IMR-90 (cell line): ENCODE data around the gene XIAP. TPM values are rescaled to one million over a fixed set of nuclear protein-coding genes. Genes with fewer than 3 reads are reported as not detected.

Experiments
- ATAC-seq: fragments of 200-7000 bp; cut with Tn5 transposase; 2 replicates; pipeline ENCODE4 v1.9.1; 2020; ENCODE audit warnings: low read depth, mild to moderate bottlenecking, moderate library complexity
- BruUV-seq: library from RNA; stranded (reverse); fragments of 400-500 nt; replicated peaks from 2 replicates; lab custom pipeline; 2021; lab: Mats Ljungman, UMichigan
- CTCF ChIA-PET: fragments of 300-600 bp; formaldehyde crosslinking; extraction: SDS; loops from one replicate; lab custom pipeline; 2021; ENCODE audit warnings: antibody characterized with exemption; lab: Yijun Ruan, JAX
- POLR2A ChIA-PET: fragments of 300-600 bp; sonication (Branson Sonifier 250); formaldehyde crosslinking; loops from one replicate; lab custom pipeline; 2022; ENCODE audit warnings: antibody characterized with exemption; ENCODE audit not compliant: unreplicated experiment; lab: Charles Lee
- DNase-seq: peaks from one replicate; pipeline ENCODE4 v3.0.0; 2013
- H2AFZ ChIP-seq: replicated peaks from 2 replicates; pipeline ENCODE3; 2013; ENCODE audit warnings: low read length, mild to moderate bottlenecking; ENCODE audit not compliant: poor library complexity
- H2AK5ac ChIP-seq: 2 replicates; pipeline ENCODE4 v1.6.1; 2013; ENCODE audit warnings: low read depth, low read length, inconsistent platforms
- H2AK9ac ChIP-seq: replicated peaks from 2 replicates; pipeline ENCODE3; 2013; ENCODE audit warnings: mild to moderate bottlenecking, low read depth, low read length, moderate library complexity; ENCODE audit not compliant: poor library complexity
- H2BK120ac ChIP-seq: 2 replicates; pipeline ENCODE4 v1.6.1; 2013; ENCODE audit warnings: low read depth, low read length, inconsistent platforms
- H2BK15ac ChIP-seq: 3 replicates; pipeline ENCODE4 v1.6.1; 2013; ENCODE audit warnings: low read depth, low read length, inconsistent platforms
- H2BK20ac ChIP-seq: 2 replicates; pipeline ENCODE4 v1.6.1; 2013; ENCODE audit warnings: low read depth, mild to moderate bottlenecking, inconsistent platforms, low read length, moderate library complexity
- H2BK5ac ChIP-seq: 2 replicates; pipeline ENCODE4 v1.6.1; 2013; ENCODE audit warnings: mild to moderate bottlenecking, low read depth, low read length, inconsistent platforms; ENCODE audit not compliant: poor library complexity, severe bottlenecking
- H3K14ac ChIP-seq: replicated peaks from 2 replicates; pipeline ENCODE4 v1.6.1; 2013; ENCODE audit warnings: low read depth, low read length, inconsistent platforms
- H3K18ac ChIP-seq: 2 replicates; pipeline ENCODE4 v1.6.1; 2013; ENCODE audit warnings: low read depth, low read length, control low read depth
- H3K23ac ChIP-seq: 2 replicates; pipeline ENCODE4 v1.6.1; 2013; ENCODE audit warnings: low read depth, low read length, inconsistent platforms
- H3K27ac ChIP-seq: 2 replicates; pipeline ENCODE4 v1.5.1; 2013; ENCODE audit warnings: mild to moderate bottlenecking, control low read depth, low read length; ENCODE audit not compliant: insufficient read depth
- H3K27me3 ChIP-seq: 2 replicates; pipeline ENCODE4 v1.6.1; 2013; ENCODE audit warnings: low read length; ENCODE audit not compliant: control insufficient read depth, insufficient read depth
- H3K36me3 ChIP-seq: 2 replicates; pipeline ENCODE4 v1.6.1; 2013; ENCODE audit warnings: low read length, mixed read lengths; ENCODE audit not compliant: control insufficient read depth, insufficient read depth
- H3K4ac ChIP-seq: 2 replicates; pipeline ENCODE4 v1.6.1; 2013; ENCODE audit warnings: low read depth, low read length, inconsistent platforms
- H3K4me1 ChIP-seq: 2 replicates; pipeline ENCODE4 v1.6.1; 2013; ENCODE audit warnings: low read length, mixed read lengths; ENCODE audit not compliant: control insufficient read depth, insufficient read depth
- H3K4me2 ChIP-seq: 2 replicates; pipeline ENCODE4 v1.6.1; 2013; ENCODE audit warnings: low read depth, mild to moderate bottlenecking, control low read depth, low read length, moderate library complexity
- H3K4me3 ChIP-seq: 2 replicates; pipeline ENCODE4 v1.5.1; 2013; ENCODE audit warnings: low read depth, mild to moderate bottlenecking, control low read depth, low read length, moderate library complexity; ENCODE audit not compliant: insufficient read depth
- H3K56ac ChIP-seq: 2 replicates; pipeline ENCODE4 v1.6.1; 2013; ENCODE audit warnings: low read length, inconsistent platforms; ENCODE audit not compliant: insufficient read depth; ENCODE audit errors: extremely low read depth
- H3K79me1 ChIP-seq, 2 experiments: 2 replicates each; pipeline ENCODE4 v1.6.1; 2013; ENCODE audit warnings: low read length in 2 of 2, inconsistent platforms in 1 of 2, low read depth in 1 of 2
- H3K9ac ChIP-seq: 2 replicates; pipeline ENCODE4 v1.6.1; 2013; ENCODE audit warnings: low read depth, low read length, control low read depth
- H3K9me1 ChIP-seq: 2 replicates; pipeline ENCODE4 v1.6.1; 2013; ENCODE audit warnings: low read length, inconsistent platforms; ENCODE audit not compliant: insufficient read depth
- H3K9me3 ChIP-seq: 2 replicates; pipeline ENCODE4 v1.6.1; 2013; ENCODE audit warnings: low read length; ENCODE audit not compliant: control insufficient read depth, insufficient read depth
- H4K20me1 ChIP-seq: 2 replicates; pipeline ENCODE4 v1.6.1; 2013; ENCODE audit warnings: low read length, inconsistent platforms; ENCODE audit not compliant: insufficient read depth
- H4K5ac ChIP-seq: 2 replicates; pipeline ENCODE4 v1.6.1; 2013; ENCODE audit warnings: mild to moderate bottlenecking, low read depth, low read length, control low read depth
- H4K8ac ChIP-seq, 2 experiments: 2 replicates each; pipeline ENCODE4 v1.6.1; 2013; ENCODE audit warnings: low read depth in 2 of 2, low read length in 2 of 2, control low read depth in 1 of 2, inconsistent platforms in 1 of 2
- H4K91ac ChIP-seq: 2 replicates; pipeline ENCODE4 v1.6.1; 2013; ENCODE audit warnings: low read depth, low read length, inconsistent platforms; ENCODE audit not compliant: insufficient read depth
- BHLHE40 ChIP-seq: fragments of 150-350 bp; IDR thresholded peaks from 2 replicates; pipeline ENCODE4 v1.6.1; 2016; ENCODE audit warnings: mild to moderate bottlenecking, low read depth, low read length
- CEBPB ChIP-seq: IDR thresholded peaks from 2 replicates; pipeline ENCODE4 v1.6.1; 2012; ENCODE audit warnings: low read depth, low read length, improper control_type of control experiment
- CHD1 ChIP-seq: IDR thresholded peaks from 2 replicates; pipeline ENCODE4 v1.6.1; 2012; ENCODE audit warnings: low read depth, low read length, improper control_type of control experiment
- FOS ChIP-seq: fragments of 150-350 bp; IDR thresholded peaks from 2 replicates; pipeline ENCODE4 v1.6.1; 2016; ENCODE audit warnings: low read depth, low read length
- MAFK ChIP-seq: IDR thresholded peaks from 2 replicates; pipeline ENCODE4 v1.6.1; 2012; ENCODE audit warnings: low read depth, low read length, improper control_type of control experiment
- MAZ ChIP-seq: IDR thresholded peaks from 2 replicates; pipeline ENCODE4 v1.6.1; 2012; ENCODE audit warnings: low read depth, mild to moderate bottlenecking, low read length, improper control_type of control experiment, moderate library complexity, borderline replicate concordance
- MXI1 ChIP-seq: IDR thresholded peaks from 2 replicates; pipeline ENCODE4 v1.6.1; 2012; ENCODE audit warnings: low read depth, mild to moderate bottlenecking, low read length, moderate library complexity, borderline replicate concordance
- NFE2L2 ChIP-seq: fragments of 150-350 bp; IDR thresholded peaks from 2 replicates; pipeline ENCODE4 v1.6.1; 2016; ENCODE audit warnings: low read depth, mild to moderate bottlenecking, low read length
- POLR2A ChIP-seq: IDR thresholded peaks from 2 replicates; pipeline ENCODE4 v1.6.1; 2012; ENCODE audit warnings: mild to moderate bottlenecking, low read depth, low read length
- RAD21 ChIP-seq: IDR thresholded peaks from 2 replicates; pipeline ENCODE4 v1.6.1; 2012; ENCODE audit warnings: low read length, improper control_type of control experiment
- RCOR1 ChIP-seq: IDR thresholded peaks from 2 replicates; pipeline ENCODE4 v1.6.1; 2012; ENCODE audit warnings: mild to moderate bottlenecking, low read length, improper control_type of control experiment; ENCODE audit not compliant: insufficient replicate concordance
- RFX5 ChIP-seq: IDR thresholded peaks from 2 replicates; pipeline ENCODE4 v1.8.0; 2012; ENCODE audit warnings: low read depth, mild to moderate bottlenecking, low read length, moderate library complexity
- SMC3 ChIP-seq: fragments of 150-350 bp; IDR thresholded peaks from 2 replicates; pipeline ENCODE4 v1.6.1; 2016; ENCODE audit warnings: low read depth, mild to moderate bottlenecking, antibody characterized with exemption, low read length, moderate library complexity
- WGBS, 2 experiments: methylation state at CpG; one replicate each; pipeline versions ENCODE4 v1.1.5 to v1.1.7; 2013; ENCODE audit warnings: missing lambda C conversion rate in 2 of 2; ENCODE audit not compliant: insufficient read length in 1 of 2; ENCODE audit errors: extremely low coverage in 2 of 2; 5-methylcytosine and 5-hydroxymethylcytosine counted together
- dilution Hi-C: fragments of 300-500 bp; cut with HindIII; formaldehyde crosslinking; loops from one replicate; pipeline ENCODE4 v1.14.3; 2018; ENCODE audit warnings: low sequenced_read_pairs; ENCODE audit not compliant: unreplicated experiment
- in situ Hi-C: fragments of 300-500 bp; cut with MboI; formaldehyde crosslinking; loops from 3 replicates; pipeline ENCODE4 v1.14.3; 2019; ENCODE audit warnings: low sequenced_read_pairs, inconsistent platforms, mixed read lengths
- intact Hi-C: fragments of 100-400 bp; cut with micrococcal nuclease; formaldehyde crosslinking; loops from 2 replicates; pipeline ENCODE4 v1.10.0; 2022
- polyA plus RNA-seq, 3 experiments: library from polyadenylated mRNA; depleted of rRNA; stranded (reverse); fragments of >200 nt; gene quantifications; 2 replicates each; pipeline ENCODE4 v1.2.3, GENCODE V29; 2012; ENCODE audit warnings: low replicate concordance in 1 of 3
- total RNA-seq: library from RNA; depleted of rRNA; stranded (reverse); fragments of >200 nt; gene quantifications from 2 replicates; pipeline ENCODE4 v1.2.3, GENCODE V29; 2012
- TF ChIP-seq, protein P1 (sequence below): fragments of 150-350 bp; IDR thresholded peaks from 2 replicates; pipeline ENCODE4 v1.6.1; 2016; ENCODE audit warnings: low read depth, mild to moderate bottlenecking, low read length, moderate library complexity, borderline replicate concordance
- TF ChIP-seq, protein P2 (sequence below): conservative IDR thresholded peaks from 2 replicates; pipeline ENCODE4 v1.5.1; 2012; ENCODE audit warnings: mild to moderate bottlenecking, low read depth, low read length, improper control_type of control experiment
- TF ChIP-seq, protein P3 (sequence below): fragments of 150-350 bp; IDR thresholded peaks from 2 replicates; pipeline ENCODE4 v1.6.1; 2017; ENCODE audit warnings: mild to moderate bottlenecking, antibody characterized with exemption, low read length, low read depth

The XIAP gene
- total and polyA plus RNA-seq, 2 of the 4 experiments (the other 2 are of a cell fraction), result 8.1 to 17.4 TPM

DNA sequence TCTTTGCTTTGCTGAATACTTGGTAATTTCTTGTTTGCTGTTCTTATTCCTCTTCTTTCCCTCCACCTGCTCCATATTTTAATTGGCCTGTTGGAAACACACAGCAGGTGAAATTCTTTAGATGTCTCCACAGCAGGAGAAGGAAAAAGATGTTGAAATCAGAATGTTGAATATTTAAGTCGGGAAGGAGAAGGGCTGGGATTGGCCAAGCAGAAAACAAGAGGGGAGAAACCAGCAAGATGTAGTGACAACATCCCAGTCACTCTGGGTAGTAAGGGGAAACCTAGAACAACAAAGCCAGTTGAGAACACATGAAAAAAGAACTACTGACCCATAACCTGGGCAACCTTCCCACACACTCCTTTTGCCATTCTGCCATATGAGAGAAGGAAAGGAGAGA, 64.3 kb downstream of the XIAP start:
- dilution Hi-C loops, result no loop called here

More for the DNA sequence above, 64.3 kb downstream of the XIAP start:
- Histone ChIP-seq H3K4me3 (no peak overlapping the region), H3K4me1 (no peaks in the 10 kb centered on the region), H3K27ac (no peak overlapping the region), H4K8ac (no peak overlapping the region), H2BK5ac (no peak overlapping the region), H3K79me1 (no peaks in the 10 kb centered on the region), H2AFZ (no peak overlapping the region), H4K91ac (no peak overlapping the region), H3K9ac (no peak overlapping the region), H3K9me1 (no peaks in the 10 kb centered on the region), H2BK15ac (no peak overlapping the region), H2AK9ac (no peak overlapping the region), H4K20me1 (no peaks in the 10 kb centered on the region), H2BK20ac (no peak overlapping the region), H3K14ac (no peak overlapping the region), H2BK120ac (no peak overlapping the region), H3K36me3 (no peaks in the 10 kb centered on the region), H3K23ac (no peak overlapping the region), H3K27me3 (no peaks in the 10 kb centered on the region), H4K5ac (no peak overlapping the region), H3K18ac (no peak overlapping the region), H3K4ac (no peak overlapping the region), H3K4me2 (no peak overlapping the region), H3K9me3 (no peaks in the 10 kb centered on the region), H3K56ac (no peak overlapping the region), H2AK5ac (no peak overlapping the region)
- TF ChIP-seq CHD1 (no peak), MAFK (no peak), MAZ (no peak), RAD21 (no peak), RCOR1 (no peak), MXI1 (no peak), NFE2L2 (no peak), FOS (no peak), CEBPB (no peak), RFX5 (no peak), POLR2A (no peak), BHLHE40 (no peak), SMC3 (no peak)
- TF ChIP-seq, protein P1, sequence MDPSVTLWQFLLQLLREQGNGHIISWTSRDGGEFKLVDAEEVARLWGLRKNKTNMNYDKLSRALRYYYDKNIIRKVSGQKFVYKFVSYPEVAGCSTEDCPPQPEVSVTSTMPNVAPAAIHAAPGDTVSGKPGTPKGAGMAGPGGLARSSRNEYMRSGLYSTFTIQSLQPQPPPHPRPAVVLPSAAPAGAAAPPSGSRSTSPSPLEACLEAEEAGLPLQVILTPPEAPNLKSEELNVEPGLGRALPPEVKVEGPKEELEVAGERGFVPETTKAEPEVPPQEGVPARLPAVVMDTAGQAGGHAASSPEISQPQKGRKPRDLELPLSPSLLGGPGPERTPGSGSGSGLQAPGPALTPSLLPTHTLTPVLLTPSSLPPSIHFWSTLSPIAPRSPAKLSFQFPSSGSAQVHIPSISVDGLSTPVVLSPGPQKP, result no peak
- TF ChIP-seq, protein P2, sequence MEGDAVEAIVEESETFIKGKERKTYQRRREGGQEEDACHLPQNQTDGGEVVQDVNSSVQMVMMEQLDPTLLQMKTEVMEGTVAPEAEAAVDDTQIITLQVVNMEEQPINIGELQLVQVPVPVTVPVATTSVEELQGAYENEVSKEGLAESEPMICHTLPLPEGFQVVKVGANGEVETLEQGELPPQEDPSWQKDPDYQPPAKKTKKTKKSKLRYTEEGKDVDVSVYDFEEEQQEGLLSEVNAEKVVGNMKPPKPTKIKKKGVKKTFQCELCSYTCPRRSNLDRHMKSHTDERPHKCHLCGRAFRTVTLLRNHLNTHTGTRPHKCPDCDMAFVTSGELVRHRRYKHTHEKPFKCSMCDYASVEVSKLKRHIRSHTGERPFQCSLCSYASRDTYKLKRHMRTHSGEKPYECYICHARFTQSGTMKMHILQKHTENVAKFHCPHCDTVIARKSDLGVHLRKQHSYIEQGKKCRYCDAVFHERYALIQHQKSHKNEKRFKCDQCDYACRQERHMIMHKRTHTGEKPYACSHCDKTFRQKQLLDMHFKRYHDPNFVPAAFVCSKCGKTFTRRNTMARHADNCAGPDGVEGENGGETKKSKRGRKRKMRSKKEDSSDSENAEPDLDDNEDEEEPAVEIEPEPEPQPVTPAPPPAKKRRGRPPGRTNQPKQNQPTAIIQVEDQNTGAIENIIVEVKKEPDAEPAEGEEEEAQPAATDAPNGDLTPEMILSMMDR, result no peak
- TF ChIP-seq, protein P3, sequence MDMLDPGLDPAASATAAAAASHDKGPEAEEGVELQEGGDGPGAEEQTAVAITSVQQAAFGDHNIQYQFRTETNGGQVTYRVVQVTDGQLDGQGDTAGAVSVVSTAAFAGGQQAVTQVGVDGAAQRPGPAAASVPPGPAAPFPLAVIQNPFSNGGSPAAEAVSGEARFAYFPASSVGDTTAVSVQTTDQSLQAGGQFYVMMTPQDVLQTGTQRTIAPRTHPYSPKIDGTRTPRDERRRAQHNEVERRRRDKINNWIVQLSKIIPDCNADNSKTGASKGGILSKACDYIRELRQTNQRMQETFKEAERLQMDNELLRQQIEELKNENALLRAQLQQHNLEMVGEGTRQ, result no peak
- BruUV-seq, result no TSS peak
- no peak for ATAC-seq
- intact Hi-C loops, result no loop called here
- CTCF ChIA-PET, result no interaction called here
- POLR2A ChIA-PET, result no interaction called here
- DNase-seq, result no peak
- in situ Hi-C loops, result no loop called here
- WGBS, 2 experiments, result 0% methylated on average over 1 of the region's 1 CpG; no CpG with 5 or more reads in 1 of the 2 experiments
